HG02852 (cell line): ENCODE results near the gene PRDX5.

Experiments used
- ATAC-seq: cut with Tn5 transposase; IDR thresholded peaks from one replicate; pipeline ENCODE4 v1.9.1; 2021; ENCODE audit warnings: mild to moderate bottlenecking, moderate library complexity; ENCODE audit not compliant: unreplicated experiment

The PRDX5 gene

GRCh38 chr11:64289002-64289564 is 28.8 kb upstream of the PRDX5 start:
- no peak for ATAC-seq

- no peak for ATAC-seq
These were observed 27.3 kb upstream of the PRDX5 start for GRCh38 chr11:64290352-64291261.

- ATAC-seq: no peak
These were observed 26.6 kb upstream of the PRDX5 start, which contains the start of gene KCNK4 for GRCh38 chr11:64291262-64291751. TSS of gene KCNK4 (plus strand) at chr11:64291302. CDS start at chr11:64293019, 1,717 bp downstream.

GRCh38 chr11:64291752-64292459 is 26.0 kb upstream of the PRDX5 start:
- no peak for ATAC-seq

- no peak for ATAC-seq
These were observed 25.3 kb upstream of the PRDX5 start for GRCh38 chr11:64292460-64293254.

- no peak for ATAC-seq
These were observed 23.1 kb upstream of the PRDX5 start for GRCh38 chr11:64294774-64295173.

GRCh38 chr11:64295760-64296159 is 22.2 kb upstream of the PRDX5 start:
- ATAC-seq: no peak

- no peak for ATAC-seq
These were observed 21.7 kb upstream of the PRDX5 start for GRCh38 chr11:64296236-64296635.

GRCh38 chr11:64296830-64297698 is 20.9 kb upstream of the PRDX5 start:
- ATAC-seq: no peak

- no peak for ATAC-seq
These were observed 20.1 kb upstream of the PRDX5 start for GRCh38 chr11:64297699-64298358.

GRCh38 chr11:64298966-64299846 is 18.7 kb upstream of the PRDX5 start:
- no peak for ATAC-seq

- ATAC-seq: no peak
These were observed 17.9 kb upstream of the PRDX5 start, which contains the start of gene CATSPERZ for GRCh38 chr11:64299847-64300648. TSS of gene CATSPERZ (plus strand) at chr11:64300358. CDS start at chr11:64300411, 53 bp downstream.

GRCh38 chr11:64303109-64304031 is 14.6 kb upstream of the PRDX5 start:
- no peak for ATAC-seq

GRCh38 chr11:64304032-64304315 is 13.9 kb upstream of the PRDX5 start:
- ATAC-seq: no peak

GRCh38 chr11:64304316-64305072 is 13.4 kb upstream of the PRDX5 start:
- peak; percentile 35 for ATAC-seq
